ENCODE data around the gene BEX2. TPM values are rescaled to one million over a fixed set of nuclear protein-coding genes. Genes with fewer than 3 reads are reported as not detected.
A peak's percentile ranks its signal among the peaks of the same experiment; 100 is the strongest.

BEX2 gene
- total RNA-seq, 3 donors from 2014 or later (not counting 1 experiment from before 2014, with no cell fraction given) = 11.6 to 25.2 (median 16.8) TPM

DNA sequence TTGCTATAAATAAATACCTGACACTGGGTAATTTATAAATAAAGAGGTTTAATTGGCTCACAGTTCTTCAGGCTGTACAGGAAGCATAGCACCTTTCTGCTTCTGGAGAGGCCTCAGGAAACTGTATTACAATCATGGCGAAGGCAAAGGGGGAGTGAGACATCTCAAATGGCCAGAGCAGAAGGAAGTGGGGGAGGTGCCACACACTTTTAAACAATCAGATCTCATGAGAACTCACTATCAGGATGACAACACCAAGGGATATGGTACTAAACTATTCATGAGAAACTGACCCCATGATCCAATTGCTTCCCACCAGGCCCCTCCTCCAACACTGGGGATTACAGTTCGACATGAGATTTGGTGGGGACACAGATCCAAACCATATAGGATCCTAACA lies 33.8 kb upstream of the BEX2 start:
- TF ChIP-seq, protein P1, sequence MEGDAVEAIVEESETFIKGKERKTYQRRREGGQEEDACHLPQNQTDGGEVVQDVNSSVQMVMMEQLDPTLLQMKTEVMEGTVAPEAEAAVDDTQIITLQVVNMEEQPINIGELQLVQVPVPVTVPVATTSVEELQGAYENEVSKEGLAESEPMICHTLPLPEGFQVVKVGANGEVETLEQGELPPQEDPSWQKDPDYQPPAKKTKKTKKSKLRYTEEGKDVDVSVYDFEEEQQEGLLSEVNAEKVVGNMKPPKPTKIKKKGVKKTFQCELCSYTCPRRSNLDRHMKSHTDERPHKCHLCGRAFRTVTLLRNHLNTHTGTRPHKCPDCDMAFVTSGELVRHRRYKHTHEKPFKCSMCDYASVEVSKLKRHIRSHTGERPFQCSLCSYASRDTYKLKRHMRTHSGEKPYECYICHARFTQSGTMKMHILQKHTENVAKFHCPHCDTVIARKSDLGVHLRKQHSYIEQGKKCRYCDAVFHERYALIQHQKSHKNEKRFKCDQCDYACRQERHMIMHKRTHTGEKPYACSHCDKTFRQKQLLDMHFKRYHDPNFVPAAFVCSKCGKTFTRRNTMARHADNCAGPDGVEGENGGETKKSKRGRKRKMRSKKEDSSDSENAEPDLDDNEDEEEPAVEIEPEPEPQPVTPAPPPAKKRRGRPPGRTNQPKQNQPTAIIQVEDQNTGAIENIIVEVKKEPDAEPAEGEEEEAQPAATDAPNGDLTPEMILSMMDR (IDR thresholded peaks at IDR 0.05) = no peak
- no peaks in the 10 kb centered on the region for H3K27me3 ChIP-seq (ENCODE audit: control insufficient read depth, insufficient read depth, low read length)
- H3K4me3 Mint-ChIP-seq = no peak overlapping the region
- H3K9me3 ChIP-seq (ENCODE audit: control insufficient read depth, insufficient read depth, low read length) = no peaks in the 10 kb centered on the region
- H3K9me3 Mint-ChIP-seq = no peaks in the 10 kb centered on the region
- intact Hi-C loops (cut with micrococcal nuclease) = no loop called here
- H3K4me3 ChIP-seq (ENCODE audit: low read length) = no peak overlapping the region
- no peaks in the 10 kb centered on the region for H3K36me3 ChIP-seq (ENCODE audit: control insufficient read depth, insufficient read depth, low read length)
- peaks cover 11 to 52% of the 10 kb centered on the region in 2 donors for H3K27me3 Mint-ChIP-seq (ENCODE audit: low read depth in 2 of 2)
- DNase-seq = no peak
- H3K4me1 Mint-ChIP-seq = no peaks in the 10 kb centered on the region
- WGBS (ENCODE audit: insufficient coverage) = 40% methylated on average over 1 of the region's 2 CpGs
- no peaks in the 10 kb centered on the region for H3K36me3 Mint-ChIP-seq
- H3K27ac Mint-ChIP-seq = no peak overlapping the region
- no peaks in the 10 kb centered on the region for H3K4me1 ChIP-seq (ENCODE audit: control insufficient read depth, insufficient read depth, low read length)
- no peak overlapping the region for H3K27ac ChIP-seq (ENCODE audit: low read length)
- ATAC-seq = no peak

DNA sequence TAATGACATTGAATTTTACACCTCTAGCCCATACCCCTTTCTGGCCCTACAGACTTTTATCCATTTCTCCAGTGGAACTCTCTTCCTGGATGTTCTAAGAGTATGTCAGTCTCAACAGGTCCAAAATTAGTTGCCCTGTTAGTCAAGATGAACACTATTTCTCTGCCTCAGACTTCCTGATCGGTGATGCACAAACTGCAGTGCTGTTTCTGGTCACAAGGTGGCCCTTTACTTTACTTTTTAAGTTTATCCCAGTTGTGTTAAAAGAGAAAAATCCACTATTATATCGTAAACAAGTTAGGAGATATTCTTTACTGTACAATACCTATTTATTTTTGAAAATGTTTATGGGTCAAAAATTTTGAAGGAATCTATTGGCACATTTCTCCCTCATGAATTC lies 32.3 kb upstream of the BEX2 start:
- Histone ChIP-seq H3K4me3 (ENCODE audit: low read length) (no peak overlapping the region), H3K9me3 (ENCODE audit: control insufficient read depth, insufficient read depth, low read length) (no peaks in the 10 kb centered on the region), H3K36me3 (ENCODE audit: control insufficient read depth, insufficient read depth, low read length) (no peaks in the 10 kb centered on the region), H3K27ac (ENCODE audit: low read length) (no peak overlapping the region), H3K27me3 (ENCODE audit: control insufficient read depth, insufficient read depth, low read length) (no peaks in the 10 kb centered on the region), H3K4me1 (ENCODE audit: control insufficient read depth, insufficient read depth, low read length) (no peaks in the 10 kb centered on the region)
- Mint-ChIP-seq H3K27ac (no peak overlapping the region), H3K27me3 (ENCODE audit: low read depth in 2 of 2) (peaks cover 3 to 42% of the 10 kb centered on the region in 2 donors), H3K4me1 (no peaks in the 10 kb centered on the region), H3K36me3 (no peaks in the 10 kb centered on the region), H3K9me3 (no peaks in the 10 kb centered on the region), H3K4me3 (no peak overlapping the region)
- no CpG with 5 or more reads among the region's 2 CpGs for WGBS (ENCODE audit: insufficient coverage)
- TF ChIP-seq, protein P1 (IDR thresholded peaks at IDR 0.05) = peak; percentile 44
- intact Hi-C loops (cut with micrococcal nuclease) = loop anchor here (1.0 kb wide), 1 partner anchor 121 kb away; no protein-coding TSS in a partner anchor
- DNase-seq (peak in 1 of 2 donors; percentile 68), ATAC-seq (peak in 2 of 3 donors; percentile 41 to 52)

DNA sequence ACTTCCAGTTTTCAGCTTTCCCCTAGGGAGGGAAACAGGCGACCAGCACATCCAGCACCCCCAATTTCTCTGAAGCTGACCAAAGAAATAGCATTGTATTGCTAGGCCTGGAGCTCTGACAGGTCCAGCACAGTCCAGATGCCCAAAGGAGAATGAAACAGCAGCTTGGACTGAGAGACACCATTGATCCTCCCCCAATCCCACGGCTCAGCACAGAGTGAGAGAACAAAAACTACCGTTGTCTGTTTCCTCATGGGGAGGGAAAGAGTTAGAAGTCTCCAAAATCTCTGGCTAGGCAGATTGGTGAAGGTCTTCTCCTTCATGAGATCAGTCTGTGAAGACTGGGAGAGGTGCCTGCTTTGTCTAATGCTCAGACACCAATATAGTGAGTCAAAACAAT lies 27.9 kb upstream of the BEX2 start:
- intact Hi-C loops (cut with micrococcal nuclease) = no loop called here
- ATAC-seq (no peak), DNase-seq (no peak)
- Histone ChIP-seq H3K4me1 (ENCODE audit: control insufficient read depth, insufficient read depth, low read length) (no peaks in the 10 kb centered on the region), H3K36me3 (ENCODE audit: control insufficient read depth, insufficient read depth, low read length) (no peaks in the 10 kb centered on the region), H3K27me3 (ENCODE audit: control insufficient read depth, insufficient read depth, low read length) (no peaks in the 10 kb centered on the region), H3K4me3 (ENCODE audit: low read length) (no peak overlapping the region), H3K27ac (ENCODE audit: low read length) (no peak overlapping the region), H3K9me3 (ENCODE audit: control insufficient read depth, insufficient read depth, low read length) (no peaks in the 10 kb centered on the region)
- WGBS (ENCODE audit: insufficient coverage) = 69% methylated on average over 2 of the region's 3 CpGs
- no peaks in the 10 kb centered on the region for H3K9me3 Mint-ChIP-seq
- no peak overlapping the region for H3K4me3 Mint-ChIP-seq
- H3K27me3 Mint-ChIP-seq (ENCODE audit: low read depth in 2 of 2) = peaks cover 0 to 52% of the 10 kb centered on the region in 2 donors
- no peak overlapping the region for H3K27ac Mint-ChIP-seq
- H3K36me3 Mint-ChIP-seq = no peaks in the 10 kb centered on the region
- TF ChIP-seq, protein P1 (IDR thresholded peaks at IDR 0.05) = no peak
- no peaks in the 10 kb centered on the region for H3K4me1 Mint-ChIP-seq

DNA sequence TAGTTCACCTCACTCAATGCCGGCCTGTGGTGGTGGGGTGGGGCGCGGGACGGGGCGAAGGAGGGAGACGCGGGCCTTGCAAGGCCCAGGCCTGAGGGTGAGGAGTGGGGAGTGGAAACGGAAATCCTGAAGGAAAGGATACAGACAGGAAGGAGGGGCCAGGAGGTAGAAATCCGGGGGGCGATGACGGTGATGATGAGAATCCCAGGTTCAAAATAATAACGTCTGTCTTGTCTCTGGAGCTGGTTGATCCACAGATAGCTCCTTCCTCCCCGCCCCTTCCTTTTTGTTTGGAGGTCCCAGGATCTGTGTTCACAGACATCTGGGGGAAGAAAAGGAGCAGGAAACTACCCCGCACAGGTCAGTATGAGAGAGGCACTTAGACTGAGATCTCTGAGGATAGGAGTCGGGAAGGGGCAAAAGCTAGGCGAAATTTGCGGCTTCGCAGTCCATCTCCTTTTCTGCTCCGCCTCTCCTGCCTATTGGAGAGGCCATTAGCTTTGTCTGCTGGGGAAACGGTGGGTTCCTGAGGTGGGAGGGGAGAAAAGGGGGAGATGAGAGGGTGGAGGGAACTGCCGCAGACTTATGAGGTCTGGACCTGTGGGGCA lies 20.0 kb upstream of the BEX2 start:
- H3K36me3 ChIP-seq (ENCODE audit: control insufficient read depth, insufficient read depth, low read length) = no peaks in the 10 kb centered on the region
- H3K27me3 Mint-ChIP-seq (ENCODE audit: low read depth in 2 of 2) = peaks cover 21 to 66% of the 10 kb centered on the region in 2 donors
- H3K36me3 Mint-ChIP-seq = no peaks in the 10 kb centered on the region
- TF ChIP-seq, protein P1 (IDR thresholded peaks at IDR 0.05) = no peak
- 41% methylated on average over 19 of the region's 21 CpGs for WGBS (ENCODE audit: insufficient coverage)
- H3K4me1 ChIP-seq (ENCODE audit: control insufficient read depth, insufficient read depth, low read length) = no peaks in the 10 kb centered on the region
- H3K9me3 ChIP-seq (ENCODE audit: control insufficient read depth, insufficient read depth, low read length) = no peaks in the 10 kb centered on the region
- H3K4me3 Mint-ChIP-seq = no peak overlapping the region
- no peak for ATAC-seq
- H3K9me3 Mint-ChIP-seq = no peaks in the 10 kb centered on the region
- no peaks in the 10 kb centered on the region for H3K27me3 ChIP-seq (ENCODE audit: control insufficient read depth, insufficient read depth, low read length)
- no peak for DNase-seq
- H3K27ac ChIP-seq (ENCODE audit: low read length) = no peak overlapping the region
- H3K4me3 ChIP-seq (ENCODE audit: low read length) = no peak overlapping the region
- H3K27ac Mint-ChIP-seq = no peak overlapping the region
- intact Hi-C loops (cut with micrococcal nuclease) = no loop called here
- H3K4me1 Mint-ChIP-seq = no peaks in the 10 kb centered on the region

All from natural killer cell (primary cell).